C4-2B (cell line): ENCODE data around the gene EZR.

ENCODE experiments used
- ZFX ChIP-seq: fragments of 450-650 bp; IDR thresholded peaks from 2 replicates; pipeline ENCODE4 v1.6.1; 2017
- TF ChIP-seq, protein P1 (sequence below): fragments of 450-650 bp; conservative IDR thresholded peaks from 2 replicates; pipeline ENCODE4 v1.5.1; 2017; ENCODE audit warnings: mild to moderate bottlenecking

DNA sequence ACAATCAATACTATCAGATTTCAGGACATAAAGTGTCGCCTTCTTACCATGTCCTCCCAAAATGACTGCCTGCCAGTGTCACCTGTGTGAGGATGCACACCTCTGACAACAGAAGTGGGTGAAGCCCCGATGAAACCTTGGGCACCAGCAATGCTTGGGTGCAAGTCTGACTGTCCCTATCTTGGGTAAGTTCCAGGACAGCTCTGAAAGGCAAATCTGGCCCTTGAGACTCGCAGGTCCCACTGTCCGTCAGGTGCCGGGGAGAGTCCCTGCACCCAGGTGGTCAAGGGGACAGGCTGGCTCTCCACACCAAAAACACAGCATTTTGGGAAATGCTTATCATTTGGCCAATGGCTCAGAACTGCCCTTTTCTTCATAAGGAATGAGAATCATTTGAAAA lies 43.3 kb downstream of the EZR start:
- TF ChIP-seq, protein P1, sequence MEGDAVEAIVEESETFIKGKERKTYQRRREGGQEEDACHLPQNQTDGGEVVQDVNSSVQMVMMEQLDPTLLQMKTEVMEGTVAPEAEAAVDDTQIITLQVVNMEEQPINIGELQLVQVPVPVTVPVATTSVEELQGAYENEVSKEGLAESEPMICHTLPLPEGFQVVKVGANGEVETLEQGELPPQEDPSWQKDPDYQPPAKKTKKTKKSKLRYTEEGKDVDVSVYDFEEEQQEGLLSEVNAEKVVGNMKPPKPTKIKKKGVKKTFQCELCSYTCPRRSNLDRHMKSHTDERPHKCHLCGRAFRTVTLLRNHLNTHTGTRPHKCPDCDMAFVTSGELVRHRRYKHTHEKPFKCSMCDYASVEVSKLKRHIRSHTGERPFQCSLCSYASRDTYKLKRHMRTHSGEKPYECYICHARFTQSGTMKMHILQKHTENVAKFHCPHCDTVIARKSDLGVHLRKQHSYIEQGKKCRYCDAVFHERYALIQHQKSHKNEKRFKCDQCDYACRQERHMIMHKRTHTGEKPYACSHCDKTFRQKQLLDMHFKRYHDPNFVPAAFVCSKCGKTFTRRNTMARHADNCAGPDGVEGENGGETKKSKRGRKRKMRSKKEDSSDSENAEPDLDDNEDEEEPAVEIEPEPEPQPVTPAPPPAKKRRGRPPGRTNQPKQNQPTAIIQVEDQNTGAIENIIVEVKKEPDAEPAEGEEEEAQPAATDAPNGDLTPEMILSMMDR, result no peak
- TF ChIP-seq ZFX, result no peak
